GM12878 (cell line): ENCODE results near the gene COL27A1. TPM values are rescaled to one million over a fixed set of nuclear protein-coding genes. Genes with fewer than 3 reads are reported as not detected.

Experiments used
- ATAC-seq: fragments of 200-7000 bp; cut with Tn5 transposase; 3 replicates; pipeline ENCODE4 v1.9.1; 2020; ENCODE audit warnings: mild to moderate bottlenecking, moderate library complexity
- BruUV-seq: library from RNA; stranded (reverse); fragments of 400-500 nt; replicated peaks from 2 replicates; lab custom pipeline; 2021; lab: Mats Ljungman, UMichigan
- CTCF ChIA-PET: fragments of 300-600 bp; sonication (Branson Sonifier 250); formaldehyde crosslinking; extraction: SDS; loops from one replicate; lab custom pipeline; 2021; ENCODE audit warnings: inconsistent platforms; lab: Yijun Ruan, JAX
- POLR2A ChIA-PET: fragments of 350-600 bp; formaldehyde crosslinking; extraction: SDS; loops from one replicate; lab custom pipeline; 2021; ENCODE audit warnings: inconsistent platforms; lab: Charles Lee
- RAD21 ChIA-PET: fragments of 300-600 bp; sonication (Branson Sonifier 250); formaldehyde crosslinking; loops from one replicate; lab custom pipeline; 2023; ENCODE audit warnings: antibody characterized with exemption; ENCODE audit not compliant: unreplicated experiment; lab: Charles Lee
- SMC1A ChIA-PET: fragments of 300-600 bp; sonication (Branson Sonifier 250); formaldehyde crosslinking; loops from one replicate; lab custom pipeline; 2023; ENCODE audit not compliant: unreplicated experiment, uncharacterized antibody; lab: Charles Lee
- DNase-seq: peaks from one replicate; pipeline ENCODE4 v3.0.0-alpha.2; 2011; ENCODE audit warnings: low read depth, low spot score
- FAIRE-seq: peaks from 3 replicates; lab custom pipeline; 2011; peaks lifted over from hg19 to GRCh38; lab: Jason Lieb, UNC
- H2AFZ ChIP-seq: 2 replicates; pipeline ENCODE4 v1.6.0; 2011; ENCODE audit warnings: low read depth, low read length, control low read depth; ENCODE audit not compliant: control insufficient read depth
- H3K27ac ChIP-seq: 2 replicates; pipeline ENCODE4 v1.5.1; 2011; ENCODE audit warnings: control low read depth; ENCODE audit not compliant: control insufficient read depth, insufficient read depth
- H3K27me3 ChIP-seq, 2 experiments: replicated peaks in 1 of 2; 2 replicates each; pipeline versions ENCODE4 v1.6.0 to v1.6.1; 2011; ENCODE audit warnings: low read length in 1 of 2; ENCODE audit not compliant: control insufficient read depth in 2 of 2, insufficient read depth in 2 of 2
- H3K36me3 ChIP-seq, 2 experiments: 2 replicates each; pipeline ENCODE4 v1.5.1; 2011; ENCODE audit warnings: low read length in 1 of 2; ENCODE audit not compliant: control insufficient read depth in 2 of 2, insufficient read depth in 2 of 2
- H3K4me1 ChIP-seq: 2 replicates; pipeline ENCODE4 v1.6.1; 2011; ENCODE audit warnings: mild to moderate bottlenecking, low read length, moderate library complexity, mixed read lengths; ENCODE audit not compliant: control insufficient read depth, insufficient read depth
- H3K4me2 ChIP-seq: 2 replicates; pipeline ENCODE4 v1.6.0; 2011; ENCODE audit warnings: control low read depth; ENCODE audit not compliant: control insufficient read depth, insufficient read depth
- H3K4me3 ChIP-seq: fragments of 200-600 bp; sonication (generic); 2 replicates; pipeline ENCODE4 v1.5.1; 2016
- H3K79me2 ChIP-seq: 2 replicates; pipeline ENCODE4 v1.6.0; 2011; ENCODE audit warnings: low read length; ENCODE audit not compliant: control insufficient read depth, insufficient read depth
- H3K9ac ChIP-seq: 2 replicates; pipeline ENCODE4 v1.8.0; 2011; ENCODE audit warnings: low read length, control low read depth, mixed read lengths; ENCODE audit not compliant: control insufficient read depth, insufficient read depth
- H3K9me3 ChIP-seq: replicated peaks from 3 replicates; pipeline ENCODE4 v1.5.1; 2011; ENCODE audit warnings: mild to moderate bottlenecking, low read length; ENCODE audit not compliant: control insufficient read depth, insufficient read depth
- H4K20me1 ChIP-seq: 2 replicates; pipeline ENCODE4 v1.6.0; 2011; ENCODE audit not compliant: control insufficient read depth, insufficient read depth
- BCL11A ChIP-seq: IDR thresholded peaks from 2 replicates; pipeline ENCODE4 v1.6.1; 2011; ENCODE audit warnings: low read depth, low read length
- BMI1 ChIP-seq: fragments of 450-650 bp; IDR thresholded peaks from 2 replicates; pipeline ENCODE4 v1.6.1; 2016; ENCODE audit warnings: mild to moderate bottlenecking, moderate library complexity, borderline replicate concordance
- CEBPZ ChIP-seq: fragments of 150-350 bp; IDR thresholded peaks from 2 replicates; pipeline ENCODE4 v1.6.1; 2016; ENCODE audit warnings: low read depth, low read length
- CREB1 ChIP-seq: IDR thresholded peaks from 2 replicates; pipeline ENCODE4 v1.6.1; 2012; ENCODE audit warnings: low read depth, mild to moderate bottlenecking, inconsistent platforms
- CTCF ChIP-seq, 3 experiments: IDR thresholded peaks in 2 of 3; conservative IDR thresholded peaks in 1 of 3; 2 replicates each; pipeline ENCODE4 v1.5.1; 2011; ENCODE audit warnings: low read depth in 3 of 3, low read length in 3 of 3, mild to moderate bottlenecking in 3 of 3, control low read depth in 2 of 3, moderate library complexity in 2 of 3, inconsistent platforms in 1 of 3, mixed read lengths in 1 of 3; ENCODE audit not compliant: control insufficient read depth in 2 of 3, insufficient read depth in 1 of 3; ENCODE audit errors: extremely low read depth in 1 of 3
- EED ChIP-seq: sonication (generic); IDR thresholded peaks from 2 replicates; pipeline ENCODE4 v1.6.1; 2016; ENCODE audit warnings: antibody characterized with exemption, low read depth
- HDAC6 ChIP-seq: fragments of 200-600 bp; sonication (generic); IDR thresholded peaks from one replicate; pipeline ENCODE4 v1.8.0; 2017; ENCODE audit warnings: antibody characterized with exemption; ENCODE audit not compliant: unreplicated experiment
- NFYA ChIP-seq: IDR thresholded peaks from 2 replicates; pipeline ENCODE4 v1.6.1; 2011; ENCODE audit warnings: low read depth, mild to moderate bottlenecking, low read length, improper control_type of control experiment, borderline replicate concordance
- POLR2A ChIP-seq: IDR thresholded peaks from 2 replicates; pipeline ENCODE4 v1.6.1; 2011; ENCODE audit warnings: low read depth, mild to moderate bottlenecking, low read length
- POU2F2 ChIP-seq: IDR thresholded peaks from 3 replicates; pipeline ENCODE4 v1.6.1; 2011; ENCODE audit warnings: low read depth, mild to moderate bottlenecking, low read length, borderline replicate concordance
- STAT1 ChIP-seq: fragments of 450-650 bp; conservative IDR thresholded peaks from 2 replicates; pipeline ENCODE4 v1.6.1; 2014; ENCODE audit warnings: antibody characterized with exemption, mild to moderate bottlenecking
- ZBTB40 ChIP-seq: fragments of 450-650 bp; IDR thresholded peaks from 2 replicates; pipeline ENCODE4 v1.6.1; 2016; ENCODE audit warnings: mild to moderate bottlenecking, moderate library complexity, borderline replicate concordance
- WGBS: methylation state at CpG from one replicate; pipeline ENCODE4 v1.1.6; 2016; ENCODE audit warnings: low lambda C conversion rate; ENCODE audit not compliant: insufficient replicate concordance, insufficient coverage; ENCODE audit errors: missing lambda C conversion rate; 5-methylcytosine and 5-hydroxymethylcytosine counted together
- in situ Hi-C: fragments of 300-500 bp; cut with MboI; formaldehyde crosslinking; loops from 9 replicates; pipeline ENCODE4 v1.14.3; 2018; ENCODE audit warnings: mixed read lengths
- intact Hi-C: fragments of 100-400 bp; cut with micrococcal nuclease; formaldehyde crosslinking; loops from one replicate; pipeline ENCODE4 v1.14.2; 2022; ENCODE audit not compliant: unreplicated experiment
- polyA plus RNA-seq, 11 experiments: library from polyadenylated mRNA; depleted of rRNA in 4 of 11; unstranded in 6 of 11; stranded (reverse) in 5 of 11; fragments of >200 nt; fragmentation: Nextera tagmentation in 4 of 11; fragmentation: Illumina TruSeq in 1 of 11; extraction: Ambion mirVana in 4 of 11; extraction: Trizol in 1 of 11; gene quantifications; 1 replicate in 1 of 11; 2 replicates in 10 of 11; pipeline versions ENCODE4 v1.2.1 to v1.2.3, GENCODE V29; 2011 to 2016; ENCODE audit warnings: inconsistent platforms in 2 of 11, missing spikeins in 2 of 11, low read depth in 1 of 11
- total RNA-seq, 4 experiments: library from RNA; depleted of rRNA in 3 of 4; stranded (reverse); fragments of >200 nt in 3 of 4; fragmentation: Illumina TruSeq in 1 of 4; extraction: Trizol in 1 of 4; gene quantifications; 2 replicates each; pipeline versions ENCODE4 v1.2.1 to v1.2.3, GENCODE V29; 2013 to 2021

Gene COL27A1
- total and polyA plus RNA-seq, 10 of the 15 experiments (the other 5 are each of a cell fraction or from before 2014, with no cell fraction given), result 0.10 TPM; not detected in 9

GRCh38 chr9:114291064-114291474, 135.7 kb downstream of the COL27A1 start (continued):
- peak; percentile 79 to 89 (median 87) for TF ChIP-seq CTCF (IDR thresholded peaks at IDR 0.05 in 2 of 3, conservative IDR thresholded peaks at IDR 0.05 in 1 of 3; ENCODE audit: control insufficient read depth in 2 of 3, extremely low read depth in 1 of 3, insufficient read depth in 1 of 3, low read depth in 3 of 3, low read length in 3 of 3)
- no peak for TF ChIP-seq CEBPZ
- no peak for TF ChIP-seq HDAC6

- 0 out of 2 replicates have a peak, but pooled peaks cover 2% of the 10 kb centered on the region for H4K20me1 ChIP-seq
- no peaks in the 10 kb centered on the region for H3K27me3 ChIP-seq
- RAD21 ChIA-PET, result interaction anchor here (1.4 to 2.7 kb wide), 3 partner anchors 13 to 209 kb away, joined by 3 to 24 read pairs (median 7); no protein-coding TSS in a partner anchor
- SMC1A ChIA-PET, result interaction anchor here (1.0 to 1.7 kb wide), 4 partner anchors 13 to 210 kb away, joined by 3 to 7 read pairs (median 6); no protein-coding TSS in a partner anchor
- intact Hi-C loops (loop anchor here (1.0 kb wide), 3 partner anchors 137 to 210 kb away; partner anchors contain the start of gene COL27A1), in situ Hi-C loops (loop anchor here (25.0 kb wide), 1 partner anchor 205 kb away; the partner anchor contains the start of genes AMBP and KIF12)
- CTCF ChIA-PET, result interaction anchor here (0.6 to 5.8 kb wide), 9 partner anchors 12 to 256 kb away, joined by 3 to 61 read pairs (median 5); partner anchors contain the start of gene COL27A1
- no peaks in the 10 kb centered on the region for H3K9me3 ChIP-seq
- H3K9ac ChIP-seq, result no peak overlapping the region
- no peak overlapping the region for H3K4me2 ChIP-seq
- no peak overlapping the region for H3K27ac ChIP-seq
- H3K4me1 ChIP-seq, result no peaks in the 10 kb centered on the region
- 45% methylated on average over 11 of the region's 11 CpGs for WGBS
- no peak for DNase-seq
- H3K4me3 ChIP-seq, result no peak overlapping the region
- ATAC-seq, result no peak
- H3K36me3 ChIP-seq, result no peaks in the 10 kb centered on the region
- H2AFZ ChIP-seq, result no peak overlapping the region
- FAIRE-seq, result no peak
- POLR2A ChIA-PET, result no interaction called here
- H3K79me2 ChIP-seq, result no peaks in the 10 kb centered on the region
- no TSS peak for BruUV-seq
- TF ChIP-seq POLR2A (no peak), NFYA (no peak), POU2F2 (no peak), ZBTB40 (no peak), CREB1 (no peak), BCL11A (no peak), EED (no peak), STAT1 (no peak), BMI1 (no peak)
These were observed 136.7 kb downstream of the COL27A1 start for GRCh38 chr9:114291886-114292590.
